ENCODE data around the gene SPRY2. TPM values are rescaled to one million over a fixed set of nuclear protein-coding genes. Genes with fewer than 3 reads are reported as not detected.

Gene SPRY2
- total and polyA plus RNA-seq, 3 donors from 2014 or later, result 8.4 to 12.9 (median 10.7) TPM

DNA sequence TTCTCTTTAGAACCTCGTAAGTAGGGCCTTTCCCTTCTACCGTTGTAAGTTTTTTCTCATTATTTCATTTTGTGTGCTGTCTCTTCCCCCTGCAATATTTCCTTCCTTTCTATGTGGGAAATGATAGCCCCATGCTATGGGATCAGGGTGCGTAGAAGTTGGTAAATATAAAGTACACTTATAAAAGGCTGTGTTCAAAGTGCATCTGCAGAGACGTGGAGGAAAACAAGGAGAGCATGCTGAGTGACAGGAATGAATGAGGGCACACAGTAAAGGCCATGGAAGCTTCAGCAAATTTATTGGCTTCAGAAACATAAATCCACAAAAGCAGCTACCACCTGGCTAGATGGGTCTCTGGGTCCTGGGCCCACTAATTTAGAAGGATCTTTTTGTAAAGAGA lies 21.6 kb upstream of the SPRY2 start:
- no peaks in the 10 kb centered on the region for H3K36me3 ChIP-seq (ENCODE audit: low read depth, missing control alignments)
- no peak overlapping the region for H3K4me3 ChIP-seq
- no peaks in the 10 kb centered on the region for H3K9me3 ChIP-seq
- H3K27ac ChIP-seq, result no peak overlapping the region
- 90 to 91% methylated on average over 4 of the region's 4 CpGs for WGBS, 2 donors
- no peak for DNase-seq
- H3K27me3 ChIP-seq, result no peaks in the 10 kb centered on the region
- TF ChIP-seq, protein P1, sequence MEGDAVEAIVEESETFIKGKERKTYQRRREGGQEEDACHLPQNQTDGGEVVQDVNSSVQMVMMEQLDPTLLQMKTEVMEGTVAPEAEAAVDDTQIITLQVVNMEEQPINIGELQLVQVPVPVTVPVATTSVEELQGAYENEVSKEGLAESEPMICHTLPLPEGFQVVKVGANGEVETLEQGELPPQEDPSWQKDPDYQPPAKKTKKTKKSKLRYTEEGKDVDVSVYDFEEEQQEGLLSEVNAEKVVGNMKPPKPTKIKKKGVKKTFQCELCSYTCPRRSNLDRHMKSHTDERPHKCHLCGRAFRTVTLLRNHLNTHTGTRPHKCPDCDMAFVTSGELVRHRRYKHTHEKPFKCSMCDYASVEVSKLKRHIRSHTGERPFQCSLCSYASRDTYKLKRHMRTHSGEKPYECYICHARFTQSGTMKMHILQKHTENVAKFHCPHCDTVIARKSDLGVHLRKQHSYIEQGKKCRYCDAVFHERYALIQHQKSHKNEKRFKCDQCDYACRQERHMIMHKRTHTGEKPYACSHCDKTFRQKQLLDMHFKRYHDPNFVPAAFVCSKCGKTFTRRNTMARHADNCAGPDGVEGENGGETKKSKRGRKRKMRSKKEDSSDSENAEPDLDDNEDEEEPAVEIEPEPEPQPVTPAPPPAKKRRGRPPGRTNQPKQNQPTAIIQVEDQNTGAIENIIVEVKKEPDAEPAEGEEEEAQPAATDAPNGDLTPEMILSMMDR (IDR thresholded peaks at IDR 0.05), result no peak
- TF ChIP-seq POLR2A (IDR thresholded peaks at IDR 0.05), result no peak
- intact Hi-C loops (cut with DNase I; ENCODE audit: low total_unique reads), result no loop called here
- no peaks in the 10 kb centered on the region for H3K4me1 ChIP-seq

DNA sequence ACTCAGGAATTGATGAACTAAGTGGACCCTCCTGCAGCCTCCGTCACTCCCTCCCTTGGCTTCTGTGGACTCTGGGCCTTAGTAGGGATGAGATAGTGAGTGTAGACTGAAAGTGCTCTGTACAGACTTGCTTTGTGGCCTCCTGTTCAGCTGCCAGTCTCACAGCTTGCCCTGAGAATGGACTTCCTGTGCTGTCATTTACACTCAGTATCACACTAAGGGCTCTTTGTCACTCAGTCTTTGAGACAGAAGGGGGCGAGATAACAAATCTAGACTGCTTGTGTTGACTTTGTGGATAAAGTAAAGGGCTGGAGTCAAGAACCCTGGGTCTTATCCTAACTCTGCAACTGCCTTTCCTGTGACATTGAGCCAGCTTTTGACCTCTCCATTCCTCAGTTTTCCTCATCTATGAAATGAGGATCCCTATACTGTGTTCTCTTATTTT lies 21.0 kb upstream of the SPRY2 start:
- TF ChIP-seq POLR2A (IDR thresholded peaks at IDR 0.05), result no peak
- TF ChIP-seq, protein P1 (IDR thresholded peaks at IDR 0.05), result no peak

DNA sequence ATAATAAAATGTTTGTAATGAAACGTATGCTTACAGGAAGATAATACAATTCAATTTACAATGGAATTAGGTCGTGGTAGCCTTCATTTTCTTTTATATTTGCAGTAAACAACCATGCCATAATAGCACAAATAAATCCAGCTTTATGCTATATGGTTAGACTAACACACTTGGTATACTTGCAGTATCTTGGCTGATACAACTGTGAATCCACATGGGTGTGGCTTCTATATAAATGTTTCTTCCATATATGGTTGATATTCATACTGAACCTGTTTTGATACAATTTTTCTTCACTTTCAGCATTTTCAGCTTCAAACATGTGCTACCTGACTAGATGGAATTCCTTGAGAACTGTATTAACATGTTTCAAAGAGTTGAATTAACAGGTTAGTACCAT lies 20.4 kb upstream of the SPRY2 start:
- no peak for TF ChIP-seq POLR2A (IDR thresholded peaks at IDR 0.05)
- TF ChIP-seq, protein P1 (IDR thresholded peaks at IDR 0.05), result no peak
- no peaks in the 10 kb centered on the region for H3K27me3 ChIP-seq
- H3K4me3 ChIP-seq, result no peak overlapping the region
- no peaks in the 10 kb centered on the region for H3K4me1 ChIP-seq
- DNase-seq, result no peak
- H3K36me3 ChIP-seq (ENCODE audit: low read depth, missing control alignments), result no peaks in the 10 kb centered on the region
- intact Hi-C loops (cut with DNase I; ENCODE audit: low total_unique reads), result no loop called here
- WGBS, 2 donors, result 86 to 91% methylated on average over 2 of the region's 2 CpGs
- no peak overlapping the region for H3K27ac ChIP-seq
- no peaks in the 10 kb centered on the region for H3K9me3 ChIP-seq

More for the DNA sequence above, 21.0 kb upstream of the SPRY2 start:
- no peaks in the 10 kb centered on the region for H3K36me3 ChIP-seq (ENCODE audit: low read depth, missing control alignments)
- H3K4me1 ChIP-seq, result no peaks in the 10 kb centered on the region
- DNase-seq, result no peak
- H3K4me3 ChIP-seq, result no peak overlapping the region
- WGBS, 2 donors, result 92 to 93% methylated on average over 2 of the region's 2 CpGs
- H3K9me3 ChIP-seq, result no peaks in the 10 kb centered on the region
- intact Hi-C loops (cut with DNase I; ENCODE audit: low total_unique reads), result no loop called here
- no peaks in the 10 kb centered on the region for H3K27me3 ChIP-seq
- no peak overlapping the region for H3K27ac ChIP-seq

DNA sequence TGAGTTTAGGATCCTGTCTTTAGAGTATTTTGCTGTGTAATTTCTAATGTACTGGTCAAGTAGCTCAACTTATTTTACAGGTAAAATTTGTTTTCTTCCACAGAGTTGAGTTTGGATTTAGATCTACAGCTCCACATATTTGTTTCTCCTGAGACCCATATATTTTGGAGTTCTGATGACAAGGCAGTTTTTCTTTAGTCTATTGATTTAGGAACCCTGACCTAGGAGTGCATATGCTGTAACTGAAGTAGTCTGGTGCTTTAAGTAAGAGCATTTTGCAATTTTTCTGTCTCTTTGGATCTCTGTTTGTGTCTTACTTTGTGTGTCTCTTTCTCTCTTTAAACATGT lies 19.5 kb upstream of the SPRY2 start:
- Histone ChIP-seq H3K27me3 (no peaks in the 10 kb centered on the region), H3K9me3 (no peaks in the 10 kb centered on the region), H3K4me3 (no peak overlapping the region), H3K27ac (no peak overlapping the region), H3K4me1 (no peaks in the 10 kb centered on the region), H3K36me3 (ENCODE audit: low read depth, missing control alignments) (no peaks in the 10 kb centered on the region)
- TF ChIP-seq, protein P1 (IDR thresholded peaks at IDR 0.05), result no peak
- intact Hi-C loops (cut with DNase I; ENCODE audit: low total_unique reads), result no loop called here
- no peak for DNase-seq

DNA sequence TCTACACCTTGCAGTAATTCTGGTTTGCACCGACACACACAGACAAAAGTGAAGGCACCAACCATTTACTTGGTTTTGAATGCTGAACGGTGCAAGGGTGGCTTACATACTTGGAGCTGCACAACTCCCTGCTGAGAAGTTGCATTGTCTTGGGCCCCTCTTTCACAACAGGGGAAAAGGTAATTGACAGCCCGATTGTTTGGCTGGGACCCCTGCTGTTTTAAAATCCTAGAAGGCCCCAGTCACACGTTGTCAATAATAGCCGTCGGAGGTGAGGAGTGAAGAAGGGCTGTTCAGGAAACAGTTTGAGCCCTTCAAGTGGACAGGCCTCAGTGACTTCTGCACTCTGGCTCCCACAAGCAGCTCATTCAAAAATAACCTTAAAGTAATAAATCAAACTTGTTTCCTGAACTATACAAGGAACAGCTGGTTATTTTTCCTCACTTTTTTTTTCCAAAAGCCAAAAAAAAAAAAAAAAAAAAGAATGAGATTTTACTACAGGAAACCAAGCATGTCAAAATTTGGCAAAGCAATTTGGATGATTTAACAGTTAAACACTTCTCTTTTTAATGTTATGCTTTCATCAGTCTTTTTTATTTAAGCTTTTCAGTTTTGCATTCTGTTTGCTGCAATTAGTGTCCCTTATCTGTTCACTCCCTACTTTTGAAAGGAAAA lies 19.0 kb upstream of the SPRY2 start:
- 37 to 52% methylated on average over 5 to 6 of the region's 6 CpGs for WGBS, 2 donors
- DNase-seq, result no peak
- Histone ChIP-seq H3K36me3 (ENCODE audit: low read depth, missing control alignments) (no peaks in the 10 kb centered on the region), H3K4me3 (no peak overlapping the region), H3K9me3 (no peaks in the 10 kb centered on the region), H3K4me1 (no peaks in the 10 kb centered on the region), H3K27ac (no peak overlapping the region), H3K27me3 (no peaks in the 10 kb centered on the region)
- TF ChIP-seq, protein P1 (IDR thresholded peaks at IDR 0.05), result no peak
- TF ChIP-seq POLR2A (IDR thresholded peaks at IDR 0.05), result no peak
- intact Hi-C loops (cut with DNase I; ENCODE audit: low total_unique reads), result no loop called here
